Suprapubic skin (tissue), 4 donors: Measurements from ENCODE around the gene PCIF1. TPM values are rescaled to one million over a fixed set of nuclear protein-coding genes. Genes with fewer than 3 reads are reported as not detected.

ENCODE experiments used
- DNase-seq, 2 donors: peaks; one replicate each; pipeline ENCODE4 v3.0.0-alpha.2; 2019; ENCODE audit warnings: low spot score in 2 of 2
- H3K27ac ChIP-seq: fragments of 200-600 bp; sonication (generic); one replicate; pipeline ENCODE4 v1.5.1; 2019
- H3K27me3 ChIP-seq: fragments of 200-600 bp; sonication (generic); one replicate; pipeline ENCODE4 v1.5.1; 2019
- H3K36me3 ChIP-seq: fragments of 200-600 bp; sonication (generic); one replicate; pipeline ENCODE4 v1.5.1; 2019
- H3K4me1 ChIP-seq: fragments of 200-600 bp; sonication (generic); one replicate; pipeline ENCODE4 v1.5.1; 2019
- H3K4me3 ChIP-seq: fragments of 200-600 bp; sonication (generic); one replicate; pipeline ENCODE4 v1.5.1; 2019; ENCODE audit warnings: mild to moderate bottlenecking
- H3K9me3 ChIP-seq: fragments of 200-600 bp; sonication (generic); one replicate; pipeline ENCODE4 v1.5.1; 2019
- EP300 ChIP-seq: sonication (generic); formaldehyde crosslinking; IDR thresholded peaks from one replicate; pipeline ENCODE4 v1.6.1; 2017; ENCODE audit warnings: antibody characterized with exemption
- POLR2A ChIP-seq, 2 donors: fragments of 450-650 bp; IDR thresholded peaks; one replicate each; pipeline ENCODE4 v1.6.1; 2017; ENCODE audit warnings: antibody characterized with exemption in 2 of 2, mild to moderate bottlenecking in 2 of 2, moderate library complexity in 2 of 2
- POLR2AphosphoS5 ChIP-seq, 3 donors: sonication (generic); formaldehyde crosslinking; IDR thresholded peaks; one replicate each; pipeline ENCODE4 v1.6.1; 2017; ENCODE audit warnings: antibody characterized with exemption in 3 of 3
- WGBS: methylation state at CpG from one replicate; pipeline ENCODE4 v1.1.5; 2018; 5-methylcytosine and 5-hydroxymethylcytosine counted together
- total RNA-seq, 4 donors: library from RNA; depleted of rRNA; stranded (reverse); fragments of >200 nt; gene quantifications; one replicate each; pipeline ENCODE4 v1.1.0, GENCODE V29; 2016
- TF ChIP-seq, protein P1 (sequence below), 2 donors: fragments of 200-600 bp in 1 of 2; fragments of 450-650 bp in 1 of 2; sonication (generic) in 1 of 2; IDR thresholded peaks; one replicate each; pipeline ENCODE4 v1.5.1; 2016 to 2019; ENCODE audit warnings: antibody characterized with exemption in 2 of 2, mild to moderate bottlenecking in 1 of 2, moderate library complexity in 1 of 2

The PCIF1 gene
- total RNA-seq, 4 donors from 2014 or later = 37.2 to 70.3 (median 42.4) TPM

DNA sequence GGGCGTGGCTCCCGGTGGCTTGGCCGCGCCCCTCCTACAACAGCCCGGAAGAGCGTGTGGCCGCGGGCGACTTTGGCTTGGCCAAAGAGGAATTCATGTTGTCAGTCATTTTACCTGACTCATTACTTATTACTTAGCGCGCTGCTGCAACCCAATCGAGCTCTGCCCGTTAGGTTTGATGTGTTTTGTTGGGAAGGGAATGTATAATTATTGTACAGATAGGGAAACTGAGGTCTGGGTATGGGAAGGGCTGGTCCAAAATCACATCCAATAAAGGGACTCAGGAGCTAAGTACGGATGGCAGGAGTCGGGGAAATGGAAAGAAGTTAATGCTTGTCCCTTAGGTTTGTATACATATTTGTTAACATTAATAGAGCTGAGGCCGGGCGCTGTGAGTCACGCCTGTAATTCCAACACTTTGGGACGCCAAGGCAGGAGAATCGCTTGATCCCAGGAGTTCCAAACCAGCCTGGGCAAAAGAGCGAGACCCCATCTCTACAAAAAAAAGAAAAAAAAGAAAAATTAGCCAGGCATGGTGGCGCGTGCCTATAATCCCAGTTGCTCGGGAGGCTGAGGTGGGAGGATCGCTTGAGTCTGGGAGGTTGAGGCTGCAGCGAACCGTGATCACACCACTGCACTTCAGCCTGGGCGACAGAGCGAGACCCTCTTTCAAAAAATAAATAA, 38.2 kb downstream of the PCIF1 start:
- Histone ChIP-seq H3K9me3 (no peaks in the 10 kb centered on the region), H3K27ac (peak overlapping the region; percentile 99), H3K36me3 (peaks cover 18% of the 10 kb centered on the region), H3K27me3 (no peaks in the 10 kb centered on the region), H3K4me3 (peak overlapping the region; percentile 72), H3K4me1 (peaks cover 24% of the 10 kb centered on the region)
- TF ChIP-seq, protein P1, sequence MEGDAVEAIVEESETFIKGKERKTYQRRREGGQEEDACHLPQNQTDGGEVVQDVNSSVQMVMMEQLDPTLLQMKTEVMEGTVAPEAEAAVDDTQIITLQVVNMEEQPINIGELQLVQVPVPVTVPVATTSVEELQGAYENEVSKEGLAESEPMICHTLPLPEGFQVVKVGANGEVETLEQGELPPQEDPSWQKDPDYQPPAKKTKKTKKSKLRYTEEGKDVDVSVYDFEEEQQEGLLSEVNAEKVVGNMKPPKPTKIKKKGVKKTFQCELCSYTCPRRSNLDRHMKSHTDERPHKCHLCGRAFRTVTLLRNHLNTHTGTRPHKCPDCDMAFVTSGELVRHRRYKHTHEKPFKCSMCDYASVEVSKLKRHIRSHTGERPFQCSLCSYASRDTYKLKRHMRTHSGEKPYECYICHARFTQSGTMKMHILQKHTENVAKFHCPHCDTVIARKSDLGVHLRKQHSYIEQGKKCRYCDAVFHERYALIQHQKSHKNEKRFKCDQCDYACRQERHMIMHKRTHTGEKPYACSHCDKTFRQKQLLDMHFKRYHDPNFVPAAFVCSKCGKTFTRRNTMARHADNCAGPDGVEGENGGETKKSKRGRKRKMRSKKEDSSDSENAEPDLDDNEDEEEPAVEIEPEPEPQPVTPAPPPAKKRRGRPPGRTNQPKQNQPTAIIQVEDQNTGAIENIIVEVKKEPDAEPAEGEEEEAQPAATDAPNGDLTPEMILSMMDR (IDR thresholded peaks at IDR 0.05) = no peak
- WGBS = 40% methylated on average over 27 of the region's 29 CpGs
- DNase-seq = peak in 1 of 2 donors; percentile 67

DNA sequence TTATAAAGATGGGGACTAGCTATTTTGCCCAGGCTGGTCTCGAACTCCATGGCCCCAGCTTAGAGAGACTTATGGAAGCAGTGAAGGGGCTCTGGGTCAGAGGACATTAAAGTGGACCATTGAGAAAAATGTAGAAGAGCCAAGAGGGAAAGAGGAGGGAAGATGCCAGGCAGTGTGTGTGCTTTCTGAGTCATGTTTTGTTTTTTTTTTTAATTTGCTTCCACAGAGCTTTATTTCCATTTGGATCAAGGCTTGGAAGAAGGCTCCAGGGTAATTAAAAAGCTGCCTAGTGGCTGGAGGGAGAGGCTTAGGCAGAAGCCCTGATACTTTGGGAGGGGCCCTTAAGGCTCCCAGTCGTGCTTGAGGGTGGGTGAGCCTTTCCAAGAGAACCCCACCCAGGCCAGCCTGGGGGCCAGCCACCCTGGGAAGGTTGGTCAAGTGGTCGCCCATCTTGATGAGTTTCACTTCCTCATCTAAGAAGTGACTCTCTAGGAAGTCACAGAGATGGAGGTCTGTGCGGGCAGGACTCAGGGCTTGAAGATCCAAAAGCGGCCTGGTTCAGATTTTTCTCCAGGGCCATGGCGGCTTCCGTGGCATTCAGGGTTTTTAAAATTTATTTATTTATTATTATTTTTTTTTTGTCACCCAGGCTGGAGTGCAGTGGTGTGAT, 40.5 kb downstream of the PCIF1 start:
- WGBS = 71% methylated on average over 7 of the region's 7 CpGs
- Histone ChIP-seq H3K36me3 (no peaks in the 10 kb centered on the region), H3K9me3 (no peaks in the 10 kb centered on the region)

DNA sequence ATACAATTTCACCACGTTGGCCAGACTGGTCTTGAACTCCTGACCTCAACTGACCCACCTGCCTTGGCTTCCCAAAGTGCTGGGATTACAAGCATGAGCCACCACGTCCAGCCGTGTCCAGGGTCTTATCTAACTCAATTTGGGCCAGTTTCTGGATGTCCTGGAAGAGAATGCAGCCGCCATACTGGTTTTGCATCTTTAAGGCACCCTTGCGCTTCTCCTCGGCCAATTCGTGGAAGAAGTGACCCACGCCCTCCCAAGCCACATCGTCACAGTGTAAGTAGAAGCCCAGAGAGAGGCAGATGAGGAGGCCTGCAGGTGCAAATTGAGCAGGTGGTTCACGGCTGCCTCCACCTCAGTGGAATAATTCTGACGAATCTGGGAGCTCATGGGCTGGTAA, 41.2 kb downstream of the PCIF1 start:
- no peak for TF ChIP-seq POLR2A (IDR thresholded peaks at IDR 0.05)
- TF ChIP-seq, protein P1 (IDR thresholded peaks at IDR 0.05) = no peak
- TF ChIP-seq POLR2AphosphoS5 (IDR thresholded peaks at IDR 0.05) = no peak
- TF ChIP-seq EP300 = no peak

More for the DNA sequence above, 40.5 kb downstream of the PCIF1 start:
- DNase-seq = peak in 1 of 2 donors; percentile 60
- Histone ChIP-seq H3K4me1 (peaks cover 14% of the 10 kb centered on the region), H3K4me3 (no peak overlapping the region), H3K27ac (no peak overlapping the region), H3K27me3 (no peaks in the 10 kb centered on the region)
- TF ChIP-seq EP300 = no peak
- TF ChIP-seq POLR2A (IDR thresholded peaks at IDR 0.05) = no peak
- TF ChIP-seq, protein P1 (IDR thresholded peaks at IDR 0.05) = no peak
- TF ChIP-seq POLR2AphosphoS5 (IDR thresholded peaks at IDR 0.05) = no peak

DNA sequence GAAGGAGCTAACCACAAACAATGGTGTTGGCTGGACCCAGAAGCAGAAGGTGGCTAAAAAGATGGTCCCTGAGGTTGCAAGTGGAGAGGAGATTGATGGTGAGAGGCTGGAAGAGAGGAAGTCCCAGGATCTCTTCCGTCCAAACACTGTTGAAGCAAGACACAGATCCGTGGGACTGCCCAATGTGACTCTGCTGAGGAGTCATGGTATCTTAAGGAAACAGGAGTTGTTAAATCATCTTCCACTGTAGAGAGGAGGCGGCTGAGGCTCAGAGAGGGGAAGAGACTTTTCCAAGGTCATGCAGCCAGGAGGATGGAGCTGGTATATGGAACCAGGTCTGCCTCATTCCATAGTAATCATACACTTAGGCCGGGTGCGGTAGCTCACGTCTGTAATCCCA, 41.6 kb downstream of the PCIF1 start:
- peak in 1 of 2 donors; percentile 17 for DNase-seq
- Histone ChIP-seq H3K4me1 (peaks cover 10% of the 10 kb centered on the region), H3K27me3 (no peaks in the 10 kb centered on the region), H3K36me3 (no peaks in the 10 kb centered on the region), H3K27ac (no peak overlapping the region), H3K9me3 (no peaks in the 10 kb centered on the region), H3K4me3 (no peak overlapping the region)
- WGBS = 89% methylated on average over 6 of the region's 6 CpGs
- TF ChIP-seq, protein P1 (IDR thresholded peaks at IDR 0.05) = no peak
- TF ChIP-seq POLR2AphosphoS5 (IDR thresholded peaks at IDR 0.05) (no peak), POLR2A (IDR thresholded peaks at IDR 0.05) (no peak), EP300 (no peak)

More for the DNA sequence above, 41.2 kb downstream of the PCIF1 start:
- no peak overlapping the region for H3K27ac ChIP-seq
- peak in 1 of 2 donors; percentile 48 for DNase-seq
- 91% methylated on average over 11 of the region's 11 CpGs for WGBS
- no peaks in the 10 kb centered on the region for H3K36me3 ChIP-seq
- H3K4me3 ChIP-seq = no peak overlapping the region
- no peaks in the 10 kb centered on the region for H3K9me3 ChIP-seq
- no peaks in the 10 kb centered on the region for H3K27me3 ChIP-seq
- peaks cover 10% of the 10 kb centered on the region for H3K4me1 ChIP-seq

DNA sequence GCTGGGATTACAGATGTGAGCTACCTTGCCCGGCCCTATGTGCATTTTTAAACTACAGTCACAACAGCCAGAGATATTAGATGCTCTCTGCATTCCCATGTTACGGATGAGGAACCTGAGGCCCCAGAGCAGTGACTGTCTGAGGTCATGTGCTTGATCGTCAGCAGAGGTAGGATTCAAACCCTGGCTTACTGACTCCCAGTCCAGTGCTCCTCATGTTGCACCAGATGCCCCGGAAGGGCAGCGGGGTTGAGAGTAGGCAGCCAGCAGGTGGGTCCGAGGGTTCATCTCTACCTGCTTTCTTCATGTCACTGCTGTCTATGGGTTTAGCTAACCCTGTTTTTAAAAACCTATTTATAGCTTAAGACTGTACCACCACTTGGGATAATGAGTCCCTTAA, 46.8 kb downstream of the PCIF1 start:
- Histone ChIP-seq H3K9me3 (no peaks in the 10 kb centered on the region), H3K27me3 (no peaks in the 10 kb centered on the region), H3K4me3 (no peak overlapping the region), H3K4me1 (no peaks in the 10 kb centered on the region), H3K27ac (no peak overlapping the region), H3K36me3 (no peaks in the 10 kb centered on the region)
- DNase-seq = peak in 1 of 2 donors; percentile 22
- TF ChIP-seq POLR2AphosphoS5 (IDR thresholded peaks at IDR 0.05) (no peak), POLR2A (IDR thresholded peaks at IDR 0.05) (no peak), EP300 (no peak)
- TF ChIP-seq, protein P1 (IDR thresholded peaks at IDR 0.05) = no peak
- 93% methylated on average over 3 of the region's 6 CpGs for WGBS
